HG03439 (cell line): ENCODE measurements around the gene MACROH2A1.
"Not testable (repeated sequence)": the region's sequence is repeated elsewhere in the genome, so short reads cannot be mapped to it uniquely, and the experiment has no call there.

Source experiments
- ATAC-seq: cut with Tn5 transposase; IDR thresholded peaks from one replicate; pipeline ENCODE4 v1.9.1; 2021; ENCODE audit warnings: mild to moderate bottlenecking, moderate library complexity; ENCODE audit not compliant: unreplicated experiment

MACROH2A1 gene

DNA sequence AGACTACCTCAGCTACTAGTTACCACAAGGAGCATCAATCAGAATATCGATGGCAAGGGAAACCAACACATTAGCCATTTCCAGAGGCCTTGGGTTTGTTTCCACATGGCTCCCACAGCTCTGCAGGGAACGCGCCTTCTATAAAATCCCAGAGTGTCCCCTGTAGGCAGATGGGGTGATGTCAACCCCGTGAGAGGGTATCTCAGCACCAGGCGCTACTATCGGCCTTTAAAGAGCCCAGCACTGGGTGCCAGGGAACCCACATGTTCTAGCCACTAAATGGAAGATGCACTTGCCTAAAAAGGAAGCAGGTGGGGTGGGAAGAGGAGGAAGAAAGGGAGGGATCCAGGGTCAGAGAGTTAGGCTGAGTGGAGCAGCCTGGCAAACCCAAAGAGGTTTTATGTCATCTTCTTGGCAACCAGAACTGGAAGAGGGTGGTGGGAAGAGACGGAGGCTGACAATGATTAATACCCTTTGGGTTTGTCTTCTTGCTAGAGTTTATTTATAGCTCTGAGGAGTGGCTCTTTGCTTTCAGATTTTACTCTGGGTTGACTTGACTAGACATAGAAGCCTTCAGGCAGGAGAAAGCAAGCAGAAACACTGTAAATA is 19.9 kb downstream of the MACROH2A1 start:
- no peak for ATAC-seq

GRCh38 chr5:135377751-135378680 is 21.0 kb downstream of the MACROH2A1 start:
- no peak for ATAC-seq

- ATAC-seq: no peak
Measured at GRCh38 chr5:135376961-135377624, 21.9 kb downstream of the MACROH2A1 start.

GRCh38 chr5:135375040-135375793 is 23.8 kb downstream of the MACROH2A1 start:
- ATAC-seq: no peak

DNA sequence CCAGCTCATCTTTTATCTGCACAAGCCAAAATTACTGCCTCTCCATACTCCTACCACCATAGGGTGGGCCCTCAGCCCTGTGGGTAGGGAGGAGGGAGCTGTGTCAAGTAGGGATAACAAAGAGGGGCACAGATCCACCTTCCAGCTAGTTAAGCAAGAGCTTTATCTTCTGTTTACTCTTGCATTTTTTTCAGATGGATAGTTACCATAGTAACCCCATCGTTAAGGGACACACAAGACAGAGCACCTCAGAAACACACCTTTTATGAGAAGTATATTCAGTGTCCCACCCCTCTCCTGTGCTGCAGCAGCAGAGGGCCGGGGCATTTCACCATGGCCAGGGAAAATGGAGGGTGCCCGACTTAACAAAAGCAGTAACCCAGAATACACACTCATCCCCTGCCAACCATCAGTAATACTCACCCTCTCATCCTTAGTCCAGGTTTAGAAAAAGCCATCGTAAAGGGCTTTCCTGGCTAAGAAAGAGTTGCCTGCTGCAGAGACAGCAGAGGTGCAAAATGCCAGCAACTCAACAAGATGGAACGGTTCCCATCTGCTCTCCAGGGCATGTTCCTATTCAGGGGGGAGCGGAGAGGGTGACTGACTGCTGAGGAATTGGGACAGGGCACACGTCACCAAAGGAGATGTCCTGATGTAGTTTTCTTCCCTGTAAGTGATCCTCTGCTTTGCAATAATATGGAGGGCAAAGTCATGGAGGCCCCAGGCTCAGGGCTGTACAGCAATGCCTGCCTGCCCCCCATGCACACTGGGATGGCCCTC is 25.1 kb downstream of the MACROH2A1 start:
- ATAC-seq: no peak

DNA sequence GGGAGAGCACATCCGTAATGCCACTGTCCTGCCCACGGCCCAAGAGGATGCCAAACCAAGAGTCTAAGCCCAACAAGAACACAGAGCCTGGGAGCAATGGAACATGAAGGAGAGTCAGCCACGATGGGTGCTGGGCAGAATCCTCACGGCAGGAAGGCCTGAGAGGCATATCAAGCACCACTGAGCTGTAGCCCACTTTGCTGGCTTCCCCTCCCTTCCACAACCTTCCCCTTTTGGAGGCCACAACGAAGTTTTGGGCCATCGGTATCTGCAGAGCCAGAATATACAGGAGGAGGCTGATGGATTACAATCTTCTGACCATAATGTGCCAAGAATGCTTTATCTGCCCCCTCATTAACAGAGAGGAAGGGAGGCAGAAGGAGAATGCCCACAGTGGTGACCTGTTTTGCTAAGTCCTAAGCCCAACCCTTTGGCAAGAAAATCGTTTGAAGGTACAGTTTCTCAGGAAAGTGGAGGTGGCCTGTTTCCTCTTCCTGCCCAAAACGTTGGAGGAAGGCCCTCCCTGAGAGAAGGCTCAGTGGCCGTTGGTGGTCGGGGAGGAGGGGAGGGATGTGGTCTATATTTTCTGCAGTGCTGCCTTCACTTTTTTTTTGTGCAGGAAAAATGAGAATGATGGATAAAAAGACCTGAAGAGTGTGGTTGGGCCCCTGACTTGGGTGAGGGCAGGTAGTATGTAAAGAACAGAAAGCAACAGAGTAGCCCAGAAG is 26.2 kb downstream of the MACROH2A1 start:
- no peak for ATAC-seq

DNA sequence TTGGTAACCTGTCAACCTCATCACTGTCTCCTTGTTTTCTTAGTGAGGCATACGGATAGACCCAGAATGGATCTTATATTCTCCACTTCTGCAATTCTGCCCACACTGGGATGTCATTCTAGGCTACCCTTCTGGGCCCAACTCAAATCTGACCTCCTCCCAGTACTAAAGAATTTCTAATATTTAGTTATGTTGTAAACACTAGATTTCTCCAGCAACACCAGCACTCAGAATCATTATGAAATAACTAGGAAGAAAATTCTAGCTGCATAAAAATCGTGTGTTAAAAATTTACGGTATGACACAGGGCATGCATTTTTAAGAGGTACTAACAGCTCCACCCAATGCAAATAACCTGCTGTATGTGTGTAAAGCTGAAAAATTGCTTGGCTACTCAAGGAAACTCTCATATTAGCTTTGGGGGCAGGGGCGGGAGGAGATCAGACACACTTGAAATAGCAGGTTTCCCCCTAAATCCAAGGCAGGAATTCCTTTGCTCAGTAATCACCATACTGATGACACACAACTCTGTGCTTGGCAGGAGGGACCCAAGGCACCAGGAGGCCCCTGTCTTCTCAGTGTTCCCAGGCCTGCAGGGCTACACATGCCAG is 27.3 kb downstream of the MACROH2A1 start:
- ATAC-seq: no peak

DNA sequence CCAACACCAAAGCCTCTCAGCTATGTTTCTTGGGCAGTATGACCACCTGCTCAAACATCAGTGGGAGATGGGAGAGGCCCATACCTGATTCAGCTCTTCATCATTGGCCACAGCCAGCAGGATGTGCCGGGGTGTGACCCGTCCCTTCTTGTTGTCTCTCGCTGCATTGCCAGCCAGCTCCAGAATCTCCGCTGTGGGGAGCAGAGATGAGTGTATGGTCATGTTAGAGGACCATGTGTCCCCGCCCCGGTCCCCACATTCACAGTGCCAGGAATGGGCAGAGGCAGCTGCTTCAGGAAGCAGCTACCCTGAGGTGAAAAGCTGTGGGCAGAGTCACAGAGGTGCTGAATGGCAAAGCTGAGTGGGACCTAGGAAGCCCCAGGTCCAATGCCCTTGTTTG is 29.1 kb downstream of the MACROH2A1 start:
- no peak for ATAC-seq

GRCh38 chr5:135367554-135367953 is 31.5 kb downstream of the MACROH2A1 start:
- no peak for ATAC-seq

DNA sequence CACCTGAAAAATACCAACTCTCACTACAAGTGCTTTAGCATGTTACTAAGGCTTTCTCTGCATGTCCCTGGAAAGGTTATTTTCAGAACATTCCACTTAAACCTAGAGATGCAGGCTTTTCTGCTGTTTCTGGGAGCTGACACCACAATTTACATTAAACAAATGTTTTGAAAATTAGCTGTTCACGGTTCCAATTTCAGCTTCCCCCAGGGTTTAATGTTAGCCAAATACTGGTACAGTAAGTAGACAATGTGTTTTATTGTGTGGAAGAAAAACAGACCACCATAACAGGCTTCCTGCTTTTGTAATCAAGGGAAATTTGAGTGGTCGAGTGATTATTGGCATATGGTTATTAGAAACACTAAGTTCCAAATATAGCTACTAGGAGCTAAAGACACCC is 32.0 kb downstream of the MACROH2A1 start:
- ATAC-seq: no peak

DNA sequence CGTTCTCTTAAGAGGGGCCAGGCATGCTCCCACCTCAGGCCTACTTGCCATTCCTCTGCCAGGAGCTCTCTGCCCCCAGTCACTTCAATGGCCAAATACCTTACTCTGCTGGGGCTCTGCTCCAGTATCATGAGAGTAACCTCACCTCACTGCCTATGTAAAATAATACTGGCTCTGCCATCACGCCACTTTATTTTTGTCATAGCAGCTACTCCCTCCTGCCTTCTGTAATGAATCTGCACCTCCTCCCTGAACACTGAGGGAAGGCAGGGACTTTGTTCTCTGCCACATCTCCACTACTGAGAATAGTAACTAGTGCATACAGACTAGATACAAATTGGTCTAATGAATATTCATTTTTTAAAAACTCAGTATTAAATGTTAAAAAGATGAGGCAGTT is 33.8 kb downstream of the MACROH2A1 start:
- no peak for ATAC-seq

GRCh38 chr5:135364421-135365262 is 34.4 kb downstream of the MACROH2A1 start:
- ATAC-seq: no peak

- ATAC-seq: not testable (repeated sequence)
Measured at GRCh38 chr5:135363342-135363741, 35.7 kb downstream of the MACROH2A1 start.

- ATAC-seq: no peak
Measured at GRCh38 chr5:135362102-135362501, 36.9 kb downstream of the MACROH2A1 start.

- no peak for ATAC-seq
Measured at GRCh38 chr5:135360278-135361274, 38.5 kb downstream of the MACROH2A1 start.

GRCh38 chr5:135359374-135360165 is 39.5 kb downstream of the MACROH2A1 start:
- ATAC-seq: no peak
